22Rv1 (cell line): Measurements from ENCODE around the gene NOP56.

Experiments used
- ZFX ChIP-seq: fragments of 450-650 bp; IDR thresholded peaks from 2 replicates; pipeline ENCODE4 v1.6.1; 2017; ENCODE audit warnings: antibody characterized with exemption, borderline replicate concordance
- TF ChIP-seq, protein P1 (sequence below): fragments of 450-650 bp; IDR thresholded peaks from 2 replicates; pipeline ENCODE4 v1.5.1; 2017; ENCODE audit warnings: mild to moderate bottlenecking

GRCh38 chr20:2652724-2653555 is 508 bp downstream of the NOP56 start:
- TF ChIP-seq, protein P1, sequence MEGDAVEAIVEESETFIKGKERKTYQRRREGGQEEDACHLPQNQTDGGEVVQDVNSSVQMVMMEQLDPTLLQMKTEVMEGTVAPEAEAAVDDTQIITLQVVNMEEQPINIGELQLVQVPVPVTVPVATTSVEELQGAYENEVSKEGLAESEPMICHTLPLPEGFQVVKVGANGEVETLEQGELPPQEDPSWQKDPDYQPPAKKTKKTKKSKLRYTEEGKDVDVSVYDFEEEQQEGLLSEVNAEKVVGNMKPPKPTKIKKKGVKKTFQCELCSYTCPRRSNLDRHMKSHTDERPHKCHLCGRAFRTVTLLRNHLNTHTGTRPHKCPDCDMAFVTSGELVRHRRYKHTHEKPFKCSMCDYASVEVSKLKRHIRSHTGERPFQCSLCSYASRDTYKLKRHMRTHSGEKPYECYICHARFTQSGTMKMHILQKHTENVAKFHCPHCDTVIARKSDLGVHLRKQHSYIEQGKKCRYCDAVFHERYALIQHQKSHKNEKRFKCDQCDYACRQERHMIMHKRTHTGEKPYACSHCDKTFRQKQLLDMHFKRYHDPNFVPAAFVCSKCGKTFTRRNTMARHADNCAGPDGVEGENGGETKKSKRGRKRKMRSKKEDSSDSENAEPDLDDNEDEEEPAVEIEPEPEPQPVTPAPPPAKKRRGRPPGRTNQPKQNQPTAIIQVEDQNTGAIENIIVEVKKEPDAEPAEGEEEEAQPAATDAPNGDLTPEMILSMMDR = no peak
- no peak for TF ChIP-seq ZFX
